ENCODE data around the gene SLC44A3.

Gene SLC44A3

GRCh38 chr1:94790670-94791069 is 29.5 kb upstream of the SLC44A3 start:
- POLR2A ChIA-PET, result no interaction called here

GRCh38 chr1:94792473-94793295 is 27.5 kb upstream of the SLC44A3 start:
- POLR2A ChIA-PET, result no interaction called here
- CTCF ChIA-PET, result interaction anchor here (1.3 to 2.3 kb wide), 2 partner anchors 10 to 11 kb away, joined by 3 to 6 read pairs; no protein-coding TSS in a partner anchor
- no peak for DNase-seq (ENCODE audit: low read depth, low spot score)
- H3K4me3 ChIP-seq (ENCODE audit: low read depth, low read length), result no peak overlapping the region; the same call in 1 of the 2 replicates
- TF ChIP-seq CTCF (IDR thresholded peaks at IDR 0.05; ENCODE audit: insufficient read depth, low read length, missing control alignments), result peak; percentile 29

More at GRCh38 chr1:94790670-94791069, 29.5 kb upstream of the SLC44A3 start:
- H3K4me3 ChIP-seq (ENCODE audit: low read depth, low read length), result no peak overlapping the region
- no peak for TF ChIP-seq CTCF (IDR thresholded peaks at IDR 0.05; ENCODE audit: insufficient read depth, low read length, missing control alignments)
- CTCF ChIA-PET, result interaction anchor here (1.2 to 2.3 kb wide), 3 partner anchors 12 to 16 kb away, joined by 3 to 11 read pairs (median 6); no protein-coding TSS in a partner anchor
- DNase-seq (ENCODE audit: low read depth, low spot score), result no peak

- ChIA-PET CTCF (no interaction called here), POLR2A (interaction anchor here (1.0 kb wide), 1 partner anchor 95 kb away, joined by 3 read pairs; no protein-coding TSS in a partner anchor)
- no peak overlapping the region for H3K4me3 ChIP-seq (ENCODE audit: low read depth, low read length)
- no peak for TF ChIP-seq CTCF (IDR thresholded peaks at IDR 0.05; ENCODE audit: insufficient read depth, low read length, missing control alignments)
- DNase-seq (ENCODE audit: low read depth, low spot score), result no peak
Measured at GRCh38 chr1:94793296-94793656, 26.9 kb upstream of the SLC44A3 start.

GRCh38 chr1:94795434-94795833 is 24.7 kb upstream of the SLC44A3 start:
- TF ChIP-seq CTCF (IDR thresholded peaks at IDR 0.05; ENCODE audit: insufficient read depth, low read length, missing control alignments), result no peak
- CTCF ChIA-PET, result interaction anchor here (0.5 to 1.5 kb wide), 3 partner anchors 197 to 315 kb away, joined by 3 to 4 read pairs (median 3); no protein-coding TSS in a partner anchor
- DNase-seq (ENCODE audit: low read depth, low spot score), result no peak
- POLR2A ChIA-PET, result no interaction called here
- H3K4me3 ChIP-seq (ENCODE audit: low read depth, low read length), result no peak overlapping the region

GRCh38 chr1:94796266-94796665 is 23.9 kb upstream of the SLC44A3 start:
- ChIA-PET POLR2A (no interaction called here), CTCF (interaction anchor here (1.4 to 2.9 kb wide), 3 partner anchors 10 to 316 kb away, joined by 3 to 16 read pairs (median 4); no protein-coding TSS in a partner anchor)
- no peak overlapping the region for H3K4me3 ChIP-seq (ENCODE audit: low read depth, low read length)
- no peak for TF ChIP-seq CTCF (IDR thresholded peaks at IDR 0.05; ENCODE audit: insufficient read depth, low read length, missing control alignments)
- no peak for DNase-seq (ENCODE audit: low read depth, low spot score)

- DNase-seq (ENCODE audit: low read depth, low spot score), result no peak
- H3K4me3 ChIP-seq (ENCODE audit: low read depth, low read length), result no peak overlapping the region
- ChIA-PET CTCF (interaction anchor here (0.6 to 2.9 kb wide), 2 partner anchors 9 to 30 kb away, joined by 4 to 16 read pairs; no protein-coding TSS in a partner anchor), POLR2A (no interaction called here)
- TF ChIP-seq CTCF (IDR thresholded peaks at IDR 0.05; ENCODE audit: insufficient read depth, low read length, missing control alignments), result no peak
Measured at GRCh38 chr1:94797291-94797690, 22.9 kb upstream of the SLC44A3 start.

Measured in AG04449 (cell line).